Lower leg skin (tissue), 3 donors: ENCODE measurements around the gene LRRC74B.

ENCODE experiments used
- CTCF ChIP-seq, 3 donors: fragments of 450-650 bp; IDR thresholded peaks; one replicate each; pipeline ENCODE4 v1.5.1; 2016; ENCODE audit warnings: antibody characterized with exemption in 3 of 3, mild to moderate bottlenecking in 3 of 3, moderate library complexity in 2 of 3
- POLR2A ChIP-seq, 2 donors: fragments of 450-650 bp; IDR thresholded peaks; one replicate each; pipeline ENCODE4 v1.6.1; 2016 to 2017; ENCODE audit warnings: antibody characterized with exemption in 2 of 2, mild to moderate bottlenecking in 1 of 2, moderate library complexity in 1 of 2

DNA sequence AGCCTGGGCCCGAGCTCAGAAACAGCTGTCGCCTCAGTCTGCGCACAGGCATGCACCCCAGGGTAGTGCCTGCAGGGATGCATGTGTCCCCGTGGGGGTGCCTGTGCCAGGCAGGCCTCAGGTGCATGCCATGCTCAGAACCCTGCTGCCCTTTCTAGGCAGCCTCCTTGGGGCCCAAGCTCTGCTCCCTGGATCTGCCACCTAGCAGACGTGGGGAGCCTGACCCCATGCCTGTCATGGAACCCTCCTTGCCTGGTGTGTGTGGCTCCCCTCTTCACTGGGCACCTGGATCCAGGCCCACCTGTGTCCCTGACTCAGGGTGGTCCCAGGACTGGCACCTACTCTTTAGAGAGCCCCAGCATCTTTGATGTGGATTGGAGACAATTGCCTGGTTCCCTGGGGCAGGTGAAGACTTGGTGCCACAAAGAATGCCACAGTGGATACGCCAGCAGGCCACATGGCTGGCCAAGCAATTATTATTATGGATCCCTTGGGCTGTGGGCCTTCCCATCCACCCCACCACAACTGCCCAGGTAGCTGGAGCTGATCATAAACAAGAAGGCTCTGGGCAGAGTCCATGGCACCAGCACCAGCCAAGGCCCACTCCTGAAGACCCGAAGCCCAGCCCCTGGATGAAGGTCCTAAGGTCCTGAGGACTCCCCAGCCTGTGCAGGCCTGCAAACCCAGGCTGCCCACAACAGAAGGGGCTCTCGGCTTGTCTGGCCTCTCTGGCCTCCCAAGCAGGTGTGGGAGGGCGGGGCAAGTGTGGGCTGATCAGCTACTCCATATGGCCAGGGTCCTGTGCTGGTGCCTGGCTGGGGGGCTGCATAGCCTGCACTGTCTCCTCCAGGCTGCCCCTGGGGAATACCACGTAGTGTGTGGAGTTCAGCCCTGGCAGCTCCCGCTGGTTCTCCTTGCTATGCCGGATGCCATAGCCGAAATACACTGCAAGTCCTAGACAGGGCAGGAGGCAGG is 17.2 kb upstream of the LRRC74B start:
- TF ChIP-seq POLR2A (IDR thresholded peaks at IDR 0.05), result no peak
- no peak for TF ChIP-seq CTCF (IDR thresholded peaks at IDR 0.05)
